ENCODE measurements around the gene TMEM259.

The TMEM259 gene

DNA sequence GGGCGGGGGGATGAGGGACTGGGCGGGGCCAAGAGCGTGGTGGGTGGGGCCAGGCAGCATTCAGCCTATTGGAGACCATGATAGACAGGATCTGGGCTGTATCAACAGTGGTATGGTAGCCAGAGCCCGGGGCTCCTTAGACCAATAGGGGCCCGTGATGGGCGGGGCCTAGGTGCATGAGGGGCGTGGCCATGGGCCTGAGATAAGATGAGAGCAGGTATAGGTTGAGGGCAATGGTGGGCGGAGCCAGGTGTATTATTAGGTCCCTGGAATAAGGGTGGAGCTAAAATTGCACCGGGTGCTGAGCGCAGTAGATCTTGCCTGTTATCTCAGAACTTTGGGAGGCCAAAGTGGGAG lies 24.3 kb upstream of the TMEM259 start:
- Histone ChIP-seq H3K27me3 (ENCODE audit: insufficient read depth, low read depth) (no peaks in the 10 kb centered on the region), H3K4me3 (IDR thresholded peaks at IDR 0.05; ENCODE audit: insufficient read depth, low read depth, low read length) (no peak overlapping the region), H3K27ac (no peak overlapping the region), H3K36me3 (ENCODE audit: insufficient read depth) (no peaks in the 10 kb centered on the region), H3K79me2 (ENCODE audit: insufficient read depth, low read depth) (no peaks in the 10 kb centered on the region), H3K4me2 (no peak overlapping the region), H2AFZ (ENCODE audit: low read depth) (no peak overlapping the region), H4K20me1 (ENCODE audit: insufficient read depth) (no peaks in the 10 kb centered on the region), H3K4me1 (ENCODE audit: low read depth, poor library complexity, severe bottlenecking) (no peaks in the 10 kb centered on the region), H3K9ac (no peak overlapping the region)
- TF ChIP-seq, protein P1, sequence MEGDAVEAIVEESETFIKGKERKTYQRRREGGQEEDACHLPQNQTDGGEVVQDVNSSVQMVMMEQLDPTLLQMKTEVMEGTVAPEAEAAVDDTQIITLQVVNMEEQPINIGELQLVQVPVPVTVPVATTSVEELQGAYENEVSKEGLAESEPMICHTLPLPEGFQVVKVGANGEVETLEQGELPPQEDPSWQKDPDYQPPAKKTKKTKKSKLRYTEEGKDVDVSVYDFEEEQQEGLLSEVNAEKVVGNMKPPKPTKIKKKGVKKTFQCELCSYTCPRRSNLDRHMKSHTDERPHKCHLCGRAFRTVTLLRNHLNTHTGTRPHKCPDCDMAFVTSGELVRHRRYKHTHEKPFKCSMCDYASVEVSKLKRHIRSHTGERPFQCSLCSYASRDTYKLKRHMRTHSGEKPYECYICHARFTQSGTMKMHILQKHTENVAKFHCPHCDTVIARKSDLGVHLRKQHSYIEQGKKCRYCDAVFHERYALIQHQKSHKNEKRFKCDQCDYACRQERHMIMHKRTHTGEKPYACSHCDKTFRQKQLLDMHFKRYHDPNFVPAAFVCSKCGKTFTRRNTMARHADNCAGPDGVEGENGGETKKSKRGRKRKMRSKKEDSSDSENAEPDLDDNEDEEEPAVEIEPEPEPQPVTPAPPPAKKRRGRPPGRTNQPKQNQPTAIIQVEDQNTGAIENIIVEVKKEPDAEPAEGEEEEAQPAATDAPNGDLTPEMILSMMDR (conservative IDR thresholded peaks at IDR 0.05; ENCODE audit: low read depth, low read length) = no peak

DNA sequence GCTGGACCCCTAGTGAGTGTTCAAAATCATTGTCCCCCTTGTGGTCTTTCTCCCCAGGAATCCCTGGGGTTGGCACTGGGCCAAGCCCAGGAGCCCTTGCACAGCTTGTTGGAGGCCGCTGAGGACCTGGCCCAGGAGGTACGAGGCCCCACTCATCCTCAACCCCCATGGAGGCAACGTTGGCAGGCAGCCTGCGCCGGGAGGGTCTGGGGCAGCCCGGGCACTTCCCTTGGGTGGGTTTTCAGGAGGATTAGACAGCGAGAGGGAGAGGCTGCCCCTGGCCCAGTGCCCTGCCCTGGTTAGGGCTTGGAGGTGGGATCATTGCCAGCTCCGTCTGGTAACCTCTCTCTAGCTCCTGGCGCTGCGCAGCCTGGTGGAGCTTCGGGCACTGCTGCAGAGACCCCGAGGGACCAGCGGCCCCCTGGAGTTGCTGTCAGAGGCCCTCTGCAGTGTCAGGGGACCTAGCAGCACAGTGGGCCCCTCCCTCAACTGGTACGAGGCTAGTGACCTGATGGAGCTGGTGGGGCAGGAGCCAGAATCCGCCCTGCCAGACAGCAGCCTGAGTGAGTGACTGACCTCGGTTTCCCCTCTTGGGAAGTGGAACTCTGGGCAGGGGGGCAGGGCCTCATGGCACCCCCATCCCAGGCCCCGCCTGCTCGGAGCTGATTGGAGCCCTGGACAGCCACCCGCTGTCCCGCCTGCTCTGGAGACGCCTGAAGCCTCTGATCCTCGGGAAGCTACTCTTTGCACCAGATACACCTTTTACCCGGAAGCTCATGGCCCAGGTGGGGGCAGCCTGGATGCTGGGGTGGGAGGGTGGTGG lies 22.0 kb upstream of the TMEM259 start:
- Histone ChIP-seq H3K36me3 (ENCODE audit: insufficient read depth) (no peaks in the 10 kb centered on the region), H3K4me1 (ENCODE audit: low read depth, poor library complexity, severe bottlenecking) (peaks cover 18% of the 10 kb centered on the region), H3K4me2 (no peak overlapping the region), H3K27ac (no peak overlapping the region), H3K79me2 (ENCODE audit: insufficient read depth, low read depth) (no peaks in the 10 kb centered on the region), H3K27me3 (ENCODE audit: insufficient read depth, low read depth) (no peaks in the 10 kb centered on the region), H3K9ac (no peak overlapping the region), H2AFZ (ENCODE audit: low read depth) (no peak overlapping the region), H4K20me1 (ENCODE audit: insufficient read depth) (no peaks in the 10 kb centered on the region), H3K4me3 (IDR thresholded peaks at IDR 0.05; ENCODE audit: insufficient read depth, low read depth, low read length) (no peak overlapping the region)
- TF ChIP-seq, protein P1 (conservative IDR thresholded peaks at IDR 0.05; ENCODE audit: low read depth, low read length) = no peak

DNA sequence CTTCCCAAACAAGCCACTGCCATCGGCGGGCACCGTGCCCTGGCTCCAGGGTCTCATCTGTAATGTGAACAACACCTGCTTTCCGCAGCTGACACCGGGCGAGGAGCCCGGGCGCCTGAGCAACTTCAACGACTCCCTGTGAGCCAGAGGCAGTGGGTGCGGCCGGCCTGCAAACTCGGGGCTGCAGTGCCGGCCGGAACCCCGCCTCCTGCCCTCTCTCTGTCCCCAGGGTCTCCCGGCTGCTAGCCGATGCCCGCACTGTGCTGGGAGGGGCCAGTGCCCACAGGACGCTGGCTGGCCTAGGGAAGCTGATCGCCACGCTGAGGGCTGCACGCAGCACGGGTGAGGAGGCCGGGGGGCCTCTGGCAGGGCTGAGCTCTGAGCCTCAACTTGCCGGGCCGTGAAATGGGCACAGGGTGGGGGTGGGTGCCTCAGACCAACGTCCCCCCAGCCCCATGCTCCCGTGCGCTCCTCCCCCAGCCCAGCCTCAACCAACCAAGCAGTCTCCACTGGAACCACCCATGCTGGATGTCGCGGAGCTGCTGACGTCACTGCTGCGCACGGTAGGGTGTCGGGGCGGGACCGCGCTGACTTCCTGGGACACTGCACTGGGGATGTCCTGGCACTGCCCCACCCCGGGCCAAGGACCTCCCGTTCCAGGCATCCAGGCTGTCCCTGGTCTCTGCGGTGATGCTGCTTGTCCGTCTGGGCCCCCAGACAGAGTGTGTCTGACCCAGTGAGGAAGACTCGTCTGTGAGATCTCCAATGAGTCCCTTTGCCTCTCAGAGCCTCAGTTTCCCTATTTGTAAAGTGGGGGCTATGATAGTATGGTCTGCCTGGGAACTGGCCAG lies 21.1 kb upstream of the TMEM259 start:
- Histone ChIP-seq H3K4me3 (IDR thresholded peaks at IDR 0.05; ENCODE audit: insufficient read depth, low read depth, low read length) (no peak overlapping the region), H3K4me2 (no peak overlapping the region), H2AFZ (ENCODE audit: low read depth) (no peak overlapping the region), H3K27me3 (ENCODE audit: insufficient read depth, low read depth) (no peaks in the 10 kb centered on the region), H3K36me3 (ENCODE audit: insufficient read depth) (no peaks in the 10 kb centered on the region), H3K9ac (no peak overlapping the region), H3K79me2 (ENCODE audit: insufficient read depth, low read depth) (no peaks in the 10 kb centered on the region), H3K4me1 (ENCODE audit: low read depth, poor library complexity, severe bottlenecking) (peaks cover 27% of the 10 kb centered on the region), H3K27ac (no peak overlapping the region), H4K20me1 (ENCODE audit: insufficient read depth) (no peaks in the 10 kb centered on the region)
- TF ChIP-seq, protein P1 (conservative IDR thresholded peaks at IDR 0.05; ENCODE audit: low read depth, low read length) = no peak

DNA sequence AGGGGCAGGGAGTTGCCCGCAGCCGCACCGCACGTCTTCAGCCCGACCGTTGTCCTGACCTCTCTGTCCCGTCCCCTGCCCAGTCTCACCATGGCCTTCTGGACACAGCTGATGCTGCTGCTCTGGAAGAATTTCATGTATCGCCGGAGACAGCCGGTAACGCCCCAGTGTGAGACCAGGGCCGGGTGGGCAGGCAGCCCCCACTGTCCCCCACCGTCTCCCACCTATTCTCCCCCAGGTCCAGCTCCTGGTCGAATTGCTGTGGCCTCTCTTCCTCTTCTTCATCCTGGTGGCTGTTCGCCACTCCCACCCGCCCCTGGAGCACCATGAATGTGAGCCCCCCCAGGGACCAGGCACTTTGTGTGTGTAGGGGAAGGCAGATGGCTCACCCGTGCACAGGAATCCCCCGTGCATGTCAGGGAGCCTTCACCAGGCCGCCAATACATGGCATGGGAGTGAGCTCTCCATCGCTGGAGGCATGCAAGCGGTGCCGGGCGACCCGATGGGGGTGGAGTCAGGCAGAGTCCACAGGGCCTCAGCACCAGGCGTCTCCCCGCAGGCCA lies 20.4 kb upstream of the TMEM259 start:
- Histone ChIP-seq H3K9ac (no peak overlapping the region), H3K4me2 (peak overlapping the region; percentile 100), H2AFZ (ENCODE audit: low read depth) (no peak overlapping the region; the same call in 1 of the 2 replicates)

More for the DNA sequence above, 20.4 kb upstream of the TMEM259 start:
- no peaks in the 10 kb centered on the region for H3K27me3 ChIP-seq (ENCODE audit: insufficient read depth, low read depth)
- peaks cover 34% of the 10 kb centered on the region for H3K4me1 ChIP-seq (ENCODE audit: low read depth, poor library complexity, severe bottlenecking)
- H3K27ac ChIP-seq = no peak overlapping the region
- H4K20me1 ChIP-seq (ENCODE audit: insufficient read depth) = no peaks in the 10 kb centered on the region
- TF ChIP-seq, protein P1 (conservative IDR thresholded peaks at IDR 0.05; ENCODE audit: low read depth, low read length) = no peak
- no peaks in the 10 kb centered on the region for H3K36me3 ChIP-seq (ENCODE audit: insufficient read depth)
- H3K79me2 ChIP-seq (ENCODE audit: insufficient read depth, low read depth) = no peaks in the 10 kb centered on the region
- H3K4me3 ChIP-seq (IDR thresholded peaks at IDR 0.05; ENCODE audit: insufficient read depth, low read depth, low read length) = no peak overlapping the region

All from KMS-11 (cell line).